Fibroblast of lung (primary cell): ENCODE data around the gene ZNF878. TPM values are rescaled to one million over a fixed set of nuclear protein-coding genes. Genes with fewer than 3 reads are reported as not detected.
A peak's percentile ranks its signal among the peaks of the same experiment; 100 is the strongest.

ENCODE experiments used
- DNase-seq, 2 donors: peaks; one replicate each; pipeline versions ENCODE4 v3.0.0 to v3.0.0-alpha.2; 2010; ENCODE audit warnings: low read depth in 2 of 2
- H2AFZ ChIP-seq: 2 replicates; pipeline ENCODE4 v1.5.1; 2012; ENCODE audit warnings: low read length, control low read depth, inconsistent platforms
- H3K27ac ChIP-seq: 2 replicates; pipeline ENCODE4 v1.5.1; 2011; ENCODE audit warnings: low read length, control low read depth; ENCODE audit not compliant: insufficient read depth
- H3K27me3 ChIP-seq: 2 replicates; pipeline ENCODE4 v1.5.1; 2011; ENCODE audit warnings: mild to moderate bottlenecking, low read length; ENCODE audit not compliant: control insufficient read depth, insufficient read depth
- H3K36me3 ChIP-seq: 2 replicates; pipeline ENCODE4 v1.5.1; 2011; ENCODE audit warnings: low read length; ENCODE audit not compliant: control insufficient read depth, insufficient read depth
- H3K4me1 ChIP-seq: 2 replicates; pipeline ENCODE4 v1.5.1; 2011; ENCODE audit warnings: low read length; ENCODE audit not compliant: control insufficient read depth, insufficient read depth; ENCODE audit errors: extremely low read depth
- H3K4me2 ChIP-seq: 2 replicates; pipeline ENCODE4 v1.5.1; 2011; ENCODE audit warnings: low read length, control low read depth; ENCODE audit not compliant: insufficient read depth; ENCODE audit errors: extremely low read depth
- H3K4me3 ChIP-seq, 4 experiments: fragments of 200-600 bp in 1 of 4; sonication (generic) in 1 of 4; replicated peaks in 1 of 4; 2 replicates each; pipeline ENCODE4 v1.5.1; 2011 to 2016; ENCODE audit warnings: low read length in 4 of 4, low read depth in 3 of 4, mild to moderate bottlenecking in 3 of 4, control low read depth in 2 of 4, inconsistent platforms in 1 of 4, mixed read lengths in 1 of 4; ENCODE audit not compliant: insufficient read depth in 1 of 4; ENCODE audit errors: control extremely low read depth in 1 of 4
- H3K79me2 ChIP-seq: 2 replicates; pipeline ENCODE4 v1.5.1; 2012; ENCODE audit warnings: mild to moderate bottlenecking, low read length, inconsistent platforms; ENCODE audit not compliant: control insufficient read depth, insufficient read depth
- H3K9ac ChIP-seq: 2 replicates; pipeline ENCODE4 v1.5.1; 2011; ENCODE audit warnings: mild to moderate bottlenecking, low read length, control low read depth; ENCODE audit not compliant: insufficient read depth
- H3K9me3 ChIP-seq: 2 replicates; pipeline ENCODE4 v1.5.1; 2012; ENCODE audit warnings: low read depth, low read length; ENCODE audit not compliant: control insufficient read depth, insufficient read depth
- H4K20me1 ChIP-seq: 2 replicates; pipeline ENCODE4 v1.5.1; 2011; ENCODE audit warnings: low read length; ENCODE audit not compliant: control insufficient read depth, insufficient read depth; ENCODE audit errors: extremely low read depth
- CTCF ChIP-seq, 2 donors: IDR thresholded peaks in 1 of 2; conservative IDR thresholded peaks in 1 of 2; 1 replicate in 1 of 2; 2 replicates in 1 of 2; pipeline ENCODE4 v1.5.1; 2011 to 2012; ENCODE audit warnings: low read length in 2 of 2, control low read depth in 1 of 2, inconsistent platforms in 1 of 2, low read depth in 1 of 2, mild to moderate bottlenecking in 1 of 2
- EZH2 ChIP-seq: IDR thresholded peaks from 2 replicates; pipeline ENCODE4 v1.5.1; 2012; ENCODE audit warnings: low read length, control low read depth, mild to moderate bottlenecking; ENCODE audit errors: missing control alignments
- polyA minus RNA-seq: library from RNA; depleted of rRNA, polyadenylated mRNA; stranded (reverse); fragments of >200 nt; gene quantifications from 2 replicates; pipeline ENCODE4 v1.2.3, GENCODE V29; 2011; ENCODE audit warnings: low replicate concordance
- polyA plus RNA-seq, 2 donors: library from polyadenylated mRNA; depleted of rRNA in 1 of 2; stranded (reverse) in 1 of 2; unstranded in 1 of 2; fragments of >200 nt; gene quantifications; 2 replicates each; pipeline ENCODE4 v1.2.1, GENCODE V29; 2011 to 2012; ENCODE audit warnings: missing spikeins in 1 of 2
- total RNA-seq: library from RNA; depleted of rRNA; stranded (reverse); fragments of >200 nt; gene quantifications from 2 replicates; pipeline ENCODE4 v1.2.1, GENCODE V29; 2014

Gene ZNF878
- total RNA-seq, result under 0.01 TPM in 1 of 2 replicates, not detected in the other
- polyA plus RNA-seq, result 0.07 and 0.16 TPM in 2 replicates
- 0.12 TPM in 1 of 2 replicates, not detected in the other for polyA plus RNA-seq (2012)
- polyA minus RNA-seq, result not detected in 2 replicates

DNA sequence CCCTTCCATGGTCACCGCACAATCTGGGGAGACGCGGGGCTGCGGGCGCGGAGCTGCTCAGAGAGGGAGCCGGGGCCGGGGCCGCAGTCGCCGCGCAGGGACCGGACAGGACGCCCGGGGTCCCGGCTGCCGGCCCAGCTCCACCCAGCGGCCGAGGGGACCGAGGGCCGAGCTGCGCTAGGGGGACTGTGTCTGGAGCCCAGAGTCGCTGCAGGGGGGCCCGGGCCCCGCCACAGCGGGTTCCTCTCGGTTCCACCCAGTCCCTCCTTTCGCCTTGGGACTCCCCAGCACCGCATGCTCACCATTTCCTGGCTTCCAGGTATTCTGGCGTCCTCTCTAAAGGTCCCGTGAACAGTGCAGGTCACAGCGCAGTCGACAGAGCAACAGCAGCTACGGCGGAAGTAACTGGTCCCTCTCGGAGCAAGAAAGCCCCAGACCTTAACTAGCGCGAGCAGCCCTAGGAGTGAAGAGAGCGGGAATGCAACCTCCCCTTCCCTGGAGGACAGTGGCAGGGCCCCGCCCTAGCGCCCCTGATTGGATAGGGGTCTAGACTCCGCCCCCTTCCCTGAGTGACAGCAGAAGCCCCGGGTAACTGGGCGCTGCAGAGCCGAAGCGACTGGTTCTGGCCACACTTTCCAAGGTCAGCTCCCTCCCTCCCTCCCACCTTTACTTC, at the start of gene ZNF878:
TSS of gene ZNF878 (minus strand) at position 465 of the 673 bp plus-strand sequence. CDS start at position 305, 160 bp downstream.
- peak; percentile 78 to 86 for DNase-seq
- peak within 1 kb of the TSS; percentile 72 for H3K4me2 ChIP-seq
- H3K27ac ChIP-seq, result no peak within 1 kb of the TSS
- H4K20me1 ChIP-seq, result no peaks in the 10 kb centered on the region
- no peaks in the 10 kb centered on the region for H3K79me2 ChIP-seq
- TF ChIP-seq CTCF (conservative IDR thresholded peaks at IDR 0.05 in 1 of 2, IDR thresholded peaks at IDR 0.05 in 1 of 2; ENCODE audit: low read depth in 1 of 2, low read length in 2 of 2), result peak in 1 of 2 donors; percentile 15
- TF ChIP-seq EZH2, result no peak
- no peaks in the 10 kb centered on the region for H3K9me3 ChIP-seq
- peak within 1 kb of the TSS; percentile 29 for H3K9ac ChIP-seq
- H2AFZ ChIP-seq, result peak within 1 kb of the TSS; percentile 83
- no peaks in the 10 kb centered on the region for H3K27me3 ChIP-seq
- H3K4me1 ChIP-seq, result no peaks in the 10 kb centered on the region
- H3K36me3 ChIP-seq, result no peaks in the 10 kb centered on the region
- H3K4me3 ChIP-seq, result peak within 1 kb of the TSS; percentile 44 to 89 (median 68)

- no peak overlapping the region for H3K9ac ChIP-seq
- H3K4me3 ChIP-seq, result no peak overlapping the region
- no peak overlapping the region for H3K27ac ChIP-seq
- no peaks in the 10 kb centered on the region for H4K20me1 ChIP-seq
- H3K9me3 ChIP-seq, result no peaks in the 10 kb centered on the region
- H3K4me2 ChIP-seq, result no peak overlapping the region
- no peaks in the 10 kb centered on the region for H3K79me2 ChIP-seq
- H2AFZ ChIP-seq, result no peak overlapping the region
- TF ChIP-seq CTCF (conservative IDR thresholded peaks at IDR 0.05 in 1 of 2, IDR thresholded peaks at IDR 0.05 in 1 of 2; ENCODE audit: low read depth in 1 of 2, low read length in 2 of 2) (no peak), EZH2 (no peak)
- DNase-seq, result no peak
- no peaks in the 10 kb centered on the region for H3K4me1 ChIP-seq
- no peaks in the 10 kb centered on the region for H3K27me3 ChIP-seq
- no peaks in the 10 kb centered on the region for H3K36me3 ChIP-seq
Observed at GRCh38 chr19:12098040-12098439, 45.3 kb upstream of the ZNF878 start.

GRCh38 chr19:12095111-12095790, 42.5 kb upstream of the ZNF878 start:
- TF ChIP-seq CTCF (conservative IDR thresholded peaks at IDR 0.05 in 1 of 2, IDR thresholded peaks at IDR 0.05 in 1 of 2; ENCODE audit: low read depth in 1 of 2, low read length in 2 of 2) (no peak), EZH2 (no peak)
- Histone ChIP-seq H3K27me3 (no peaks in the 10 kb centered on the region), H3K4me3 (no peak overlapping the region), H3K9me3 (no peaks in the 10 kb centered on the region), H3K4me2 (no peak overlapping the region), H2AFZ (no peak overlapping the region), H3K9ac (no peak overlapping the region), H3K4me1 (no peaks in the 10 kb centered on the region), H4K20me1 (no peaks in the 10 kb centered on the region), H3K36me3 (no peaks in the 10 kb centered on the region), H3K79me2 (no peaks in the 10 kb centered on the region), H3K27ac (no peak overlapping the region)
- DNase-seq, result peak in 1 of 2 donors; percentile 70
